Measurements from ENCODE around the gene RNU7-1. TPM values are rescaled to one million over a fixed set of nuclear protein-coding genes. Genes with fewer than 3 reads are reported as not detected.

Gene RNU7-1
- total and polyA plus RNA-seq, 2 donors = not detected

DNA sequence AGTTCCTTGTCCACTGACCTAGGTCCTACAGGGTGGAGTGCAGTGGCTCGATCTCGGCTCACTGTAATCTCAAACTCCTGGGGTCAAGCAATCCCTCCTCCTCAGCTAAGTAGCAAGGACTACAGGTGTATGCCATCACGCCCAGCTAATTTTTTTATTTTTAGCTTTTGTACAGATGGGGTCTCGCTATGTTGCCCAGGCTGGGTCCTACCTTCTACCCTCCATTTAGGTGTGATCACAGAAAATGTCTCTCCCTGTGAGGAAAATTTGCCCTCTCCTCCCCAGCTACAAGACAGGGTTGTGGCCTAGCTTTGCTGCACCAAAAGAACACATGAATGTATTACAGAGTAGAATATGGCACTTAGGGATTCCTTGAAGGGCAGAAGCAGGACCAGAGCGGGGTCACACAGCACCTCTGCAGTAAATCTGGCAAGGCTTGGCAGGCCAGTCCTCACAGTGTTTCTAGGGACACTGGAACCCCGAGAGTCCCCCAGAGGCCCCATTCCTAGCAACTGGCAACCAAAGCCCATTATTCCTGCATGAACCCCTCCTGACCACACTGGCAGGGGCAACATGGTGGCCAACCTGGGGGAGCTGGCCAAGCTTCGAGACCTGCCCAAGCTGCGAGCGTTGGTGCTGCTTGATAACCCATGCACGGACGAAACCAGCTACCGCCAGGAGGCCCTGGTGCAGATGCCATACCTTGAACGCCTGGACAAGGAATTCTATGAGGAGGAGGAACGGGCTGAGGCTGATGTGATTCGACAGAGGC lies 31.3 kb upstream of the RNU7-1 start:
- no peak for DNase-seq (ENCODE audit: extremely low spot score)
- 89% methylated on average over 15 of the region's 15 CpGs for WGBS
- H3K27ac ChIP-seq (ENCODE audit: low read depth) = no peak overlapping the region

DNA sequence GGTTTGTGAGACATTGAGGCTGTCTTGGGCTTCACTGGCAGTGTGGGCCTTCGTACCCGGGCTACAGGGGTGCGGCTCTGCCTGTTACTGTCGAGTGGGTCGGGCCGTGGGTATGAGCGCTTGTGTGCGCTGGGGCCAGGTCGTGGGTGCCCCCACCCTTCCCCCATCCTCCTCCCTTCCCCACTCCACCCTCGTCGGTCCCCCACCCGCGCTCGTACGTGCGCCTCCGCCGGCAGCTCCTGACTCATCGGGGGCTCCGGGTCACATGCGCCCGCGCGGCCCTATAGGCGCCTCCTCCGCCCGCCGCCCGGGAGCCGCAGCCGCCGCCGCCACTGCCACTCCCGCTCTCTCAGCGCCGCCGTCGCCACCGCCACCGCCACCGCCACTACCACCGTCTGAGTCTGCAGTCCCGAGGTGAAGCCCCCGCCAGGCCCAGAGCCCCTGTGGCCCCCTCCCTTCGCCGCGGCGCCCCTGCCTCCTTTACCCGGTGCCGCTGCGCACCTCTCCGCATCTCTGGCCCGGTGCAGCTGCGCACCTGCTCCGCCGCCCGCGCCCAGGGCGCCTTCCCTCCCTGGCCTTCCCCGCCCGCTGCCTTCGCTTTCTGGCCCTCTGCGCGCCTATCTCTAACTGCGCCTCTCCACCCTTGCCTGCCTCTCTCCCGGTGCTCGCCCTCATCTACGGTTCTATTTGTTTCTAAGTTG lies 29.2 kb upstream of the RNU7-1 start, which contains the start of gene ENO2:
ENO2 (plus strand) TSS at position 335 of the 701 bp plus-strand sequence. CDS start 1,253 bp downstream, outside the sequence.
- no peaks in the 10 kb centered on the region for H3K4me1 ChIP-seq (ENCODE audit: insufficient read depth)
- whole genome bisulfite sequencing = under 1% methylated on average over 68 of the region's 68 CpGs
- peak within 1 kb of the TSS; percentile 61 for H3K4me3 ChIP-seq (ENCODE audit: low read depth, low read length)
- no peak for DNase-seq (ENCODE audit: extremely low spot score)
- peak within 1 kb of the TSS; percentile 66 for H3K27ac ChIP-seq (ENCODE audit: low read depth)
- no peaks in the 10 kb centered on the region for H3K36me3 ChIP-seq (ENCODE audit: insufficient read depth)

More for the DNA sequence above, 31.3 kb upstream of the RNU7-1 start:
- H3K4me1 ChIP-seq (ENCODE audit: insufficient read depth) = no peaks in the 10 kb centered on the region
- no peak overlapping the region for H3K4me3 ChIP-seq (ENCODE audit: low read depth, low read length)
- H3K36me3 ChIP-seq (ENCODE audit: insufficient read depth) = no peaks in the 10 kb centered on the region

GRCh38 chr12:6914947-6915788 lies 28.4 kb upstream of the RNU7-1 start:
- no peak for DNase-seq (ENCODE audit: extremely low spot score)
- no peak overlapping the region for H3K27ac ChIP-seq (ENCODE audit: low read depth)

DNA sequence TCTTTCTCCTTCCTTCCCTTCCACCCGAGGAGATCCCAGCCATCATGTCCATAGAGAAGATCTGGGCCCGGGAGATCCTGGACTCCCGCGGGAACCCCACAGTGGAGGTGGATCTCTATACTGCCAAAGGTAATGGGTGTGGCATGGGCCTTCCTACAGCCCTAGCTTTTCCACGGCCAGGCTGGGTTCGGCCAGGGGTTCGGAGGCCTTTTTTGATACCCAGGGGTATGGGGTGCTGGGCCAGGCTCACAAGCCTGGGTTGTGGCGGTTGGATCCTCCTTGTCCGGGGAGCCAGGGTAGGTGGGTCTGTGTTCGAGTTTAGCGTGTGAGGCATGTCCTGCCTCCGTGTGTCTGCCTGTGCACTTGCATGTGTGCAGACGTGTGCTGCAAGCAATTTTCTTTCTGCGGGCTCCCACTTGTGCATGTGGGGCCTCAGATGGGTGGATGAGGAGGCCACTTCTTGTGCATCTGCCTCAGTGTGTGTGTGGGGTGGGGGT lies 27.8 kb upstream of the RNU7-1 start:
- no peak for DNase-seq (ENCODE audit: extremely low spot score)
- Histone ChIP-seq H3K36me3 (ENCODE audit: insufficient read depth) (no peaks in the 10 kb centered on the region), H3K27ac (ENCODE audit: low read depth) (no peak overlapping the region), H3K4me1 (ENCODE audit: insufficient read depth) (no peaks in the 10 kb centered on the region), H3K4me3 (ENCODE audit: low read depth, low read length) (no peak overlapping the region)
- WGBS = 78% methylated on average over 14 of the region's 14 CpGs

More at GRCh38 chr12:6914947-6915788, 28.4 kb upstream of the RNU7-1 start:
- H3K36me3 ChIP-seq (ENCODE audit: insufficient read depth) = no peaks in the 10 kb centered on the region
- WGBS = 19% methylated on average over 29 of the region's 29 CpGs
- H3K4me1 ChIP-seq (ENCODE audit: insufficient read depth) = no peaks in the 10 kb centered on the region
- peak overlapping the region; percentile 61 for H3K4me3 ChIP-seq (ENCODE audit: low read depth, low read length)

GRCh38 chr12:6916426-6917200 lies 27.0 kb upstream of the RNU7-1 start:
- DNase-seq (ENCODE audit: extremely low spot score) = no peak
- H3K4me1 ChIP-seq (ENCODE audit: insufficient read depth) = no peaks in the 10 kb centered on the region
- no peak overlapping the region for H3K4me3 ChIP-seq (ENCODE audit: low read depth, low read length)
- H3K27ac ChIP-seq (ENCODE audit: low read depth) = no peak overlapping the region
- WGBS = 89% methylated on average over 11 of the region's 11 CpGs
- H3K36me3 ChIP-seq (ENCODE audit: insufficient read depth) = no peaks in the 10 kb centered on the region

DNA sequence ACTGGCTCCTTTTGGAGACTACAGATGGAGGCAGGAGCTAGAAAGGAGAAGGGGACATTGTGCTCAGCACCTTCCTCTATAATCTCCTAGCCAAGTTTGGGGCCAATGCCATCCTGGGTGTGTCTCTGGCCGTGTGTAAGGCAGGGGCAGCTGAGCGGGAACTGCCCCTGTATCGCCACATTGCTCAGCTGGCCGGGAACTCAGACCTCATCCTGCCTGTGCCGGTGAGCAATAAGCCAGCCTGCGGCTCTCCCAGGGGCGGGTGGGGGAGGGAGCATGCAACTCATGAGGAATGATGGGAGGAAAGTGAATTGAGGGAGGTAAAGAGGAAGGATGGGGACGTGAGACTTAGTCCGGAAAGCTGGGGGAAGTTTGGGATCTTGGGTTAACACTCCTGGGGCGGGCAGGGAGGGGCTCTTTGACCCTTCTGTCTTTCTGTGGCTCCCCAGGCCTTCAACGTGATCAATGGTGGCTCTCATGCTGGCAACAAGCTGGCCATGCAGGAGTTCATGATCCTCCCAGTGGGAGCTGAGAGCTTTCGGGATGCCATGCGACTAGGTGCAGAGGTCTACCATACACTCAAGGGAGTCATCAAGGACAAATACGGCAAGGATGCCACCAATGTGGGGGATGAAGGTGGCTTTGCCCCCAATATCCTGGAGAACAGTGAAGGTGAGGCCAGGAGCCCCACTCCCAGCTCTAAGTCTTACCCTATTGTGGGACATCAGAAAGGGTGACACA lies 26.0 kb upstream of the RNU7-1 start:
- no peak for DNase-seq (ENCODE audit: extremely low spot score)
- no peaks in the 10 kb centered on the region for H3K36me3 ChIP-seq (ENCODE audit: insufficient read depth)
- H3K4me3 ChIP-seq (ENCODE audit: low read depth, low read length) = no peak overlapping the region
- 80% methylated on average over 14 of the region's 14 CpGs for WGBS
- H3K4me1 ChIP-seq (ENCODE audit: insufficient read depth) = no peaks in the 10 kb centered on the region
- no peak overlapping the region for H3K27ac ChIP-seq (ENCODE audit: low read depth)

- no peak for DNase-seq (ENCODE audit: extremely low spot score)
- no peaks in the 10 kb centered on the region for H3K36me3 ChIP-seq (ENCODE audit: insufficient read depth)
Observed at GRCh38 chr12:6919588-6919987, 24.0 kb upstream of the RNU7-1 start.

GRCh38 chr12:6921539-6921938 lies 22.1 kb upstream of the RNU7-1 start:
- no peak for DNase-seq (ENCODE audit: extremely low spot score)
- Histone ChIP-seq H3K36me3 (ENCODE audit: insufficient read depth) (no peaks in the 10 kb centered on the region), H3K4me1 (ENCODE audit: insufficient read depth) (no peaks in the 10 kb centered on the region), H3K27ac (ENCODE audit: low read depth) (no peak overlapping the region), H3K4me3 (ENCODE audit: low read depth, low read length) (no peak overlapping the region)
- WGBS = 86% methylated on average over 7 of the region's 7 CpGs

More at GRCh38 chr12:6919588-6919987, 24.0 kb upstream of the RNU7-1 start:
- Histone ChIP-seq H3K4me3 (ENCODE audit: low read depth, low read length) (no peak overlapping the region), H3K4me1 (ENCODE audit: insufficient read depth) (no peaks in the 10 kb centered on the region), H3K27ac (ENCODE audit: low read depth) (no peak overlapping the region)
- 75% methylated on average over 7 of the region's 7 CpGs for WGBS

- DNase-seq (ENCODE audit: extremely low spot score) = no peak
- Histone ChIP-seq H3K4me3 (ENCODE audit: low read depth, low read length) (no peak overlapping the region), H3K4me1 (ENCODE audit: insufficient read depth) (no peaks in the 10 kb centered on the region), H3K36me3 (ENCODE audit: insufficient read depth) (no peaks in the 10 kb centered on the region), H3K27ac (ENCODE audit: low read depth) (no peak overlapping the region)
- WGBS = 79% methylated on average over 9 of the region's 9 CpGs
Observed at GRCh38 chr12:6921996-6922946, 21.3 kb upstream of the RNU7-1 start.

DNA sequence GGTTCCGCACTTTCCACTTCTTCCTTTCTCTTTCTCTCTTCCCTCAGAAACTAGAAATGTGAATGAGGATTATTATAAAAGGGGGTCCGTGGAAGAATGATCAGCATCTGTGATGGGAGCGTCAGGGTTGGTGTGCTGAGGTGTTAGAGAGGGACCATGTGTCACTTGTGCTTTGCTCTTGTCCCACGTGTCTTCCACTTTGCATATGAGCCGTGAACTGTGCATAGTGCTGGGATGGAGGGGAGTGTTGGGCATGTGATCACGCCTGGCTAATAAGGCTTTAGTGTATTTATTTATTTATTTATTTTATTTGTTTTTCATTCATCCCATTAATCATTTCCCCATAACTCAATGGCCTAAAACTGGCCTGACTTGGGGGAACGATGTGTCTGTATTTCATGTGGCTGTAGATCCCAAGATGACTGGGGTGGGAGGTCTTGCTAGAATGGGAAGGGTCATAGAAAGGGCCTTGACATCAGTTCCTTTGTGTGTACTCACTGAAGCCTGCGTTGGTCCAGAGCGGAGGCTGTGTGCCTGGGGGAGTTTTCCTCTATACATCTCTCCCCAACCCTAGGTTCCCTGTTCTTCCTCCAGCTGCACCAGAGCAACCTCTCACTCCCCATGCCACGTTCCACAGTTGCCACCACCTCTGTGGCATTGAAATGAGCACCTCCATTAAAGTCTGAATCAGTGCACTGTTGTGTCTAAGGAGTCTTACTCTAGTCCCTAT lies 20.4 kb upstream of the RNU7-1 start:
- no peaks in the 10 kb centered on the region for H3K4me1 ChIP-seq (ENCODE audit: insufficient read depth)
- H3K27ac ChIP-seq (ENCODE audit: low read depth) = no peak overlapping the region
- H3K4me3 ChIP-seq (ENCODE audit: low read depth, low read length) = no peak overlapping the region
- DNase-seq (ENCODE audit: extremely low spot score) = no peak
- WGBS = 84% methylated on average over 10 of the region's 10 CpGs
- no peaks in the 10 kb centered on the region for H3K36me3 ChIP-seq (ENCODE audit: insufficient read depth)

GRCh38 chr12:6923851-6924250 lies 19.8 kb upstream of the RNU7-1 start:
- no peak for DNase-seq (ENCODE audit: extremely low spot score)
- Histone ChIP-seq H3K27ac (ENCODE audit: low read depth) (no peak overlapping the region), H3K36me3 (ENCODE audit: insufficient read depth) (no peaks in the 10 kb centered on the region), H3K4me3 (ENCODE audit: low read depth, low read length) (no peak overlapping the region), H3K4me1 (ENCODE audit: insufficient read depth) (no peaks in the 10 kb centered on the region)
- 54% methylated on average over 6 of the region's 6 CpGs for WGBS

Data from urinary bladder (tissue), 4 donors.